A172 (cell line): Measurements from ENCODE around the gene DENND10. TPM values are rescaled to one million over a fixed set of nuclear protein-coding genes. Genes with fewer than 3 reads are reported as not detected.
A peak's percentile ranks its signal among the peaks of the same experiment; 100 is the strongest.
"Not testable (repeated sequence)": the region's sequence is repeated elsewhere in the genome, so short reads cannot be mapped to it uniquely, and the experiment has no call there.

Experiments used
- DNase-seq: peaks from one replicate; pipeline ENCODE4 v3.0.0-alpha.2; 2015; ENCODE audit warnings: low spot score
- total RNA-seq: library from RNA; depleted of rRNA; stranded (reverse); fragments of >200 nt; shearing (Covaris generic); gene quantifications from 2 replicates; pipeline ENCODE4 v1.2.3, GENCODE V29; 2014; rRNA removed

Gene DENND10
- 111 and 134 TPM in 2 replicates for total RNA-seq

- DNase-seq, result peak; percentile 53
Observed at GRCh38 chr10:119103903-119104653, at the start of gene DENND10. Gene DENND10, plus strand, starts transcription at chr10:119104113. Its CDS starts 30 bp downstream, at chr10:119104143.

- no peak for DNase-seq
Observed at GRCh38 chr10:119055472-119055871, 48.4 kb upstream of the DENND10 start.

- no peak for DNase-seq
Observed at GRCh38 chr10:119058010-119058409, 45.9 kb upstream of the DENND10 start.

- no peak for DNase-seq
Observed at GRCh38 chr10:119059557-119059956, 44.4 kb upstream of the DENND10 start.

- no peak for DNase-seq
Observed at GRCh38 chr10:119060107-119060506, 43.8 kb upstream of the DENND10 start.

- no peak for DNase-seq
Observed at GRCh38 chr10:119061352-119061751, 42.6 kb upstream of the DENND10 start.

GRCh38 chr10:119061926-119062325, 42.0 kb upstream of the DENND10 start:
- no peak for DNase-seq

GRCh38 chr10:119070395-119071165, 33.3 kb upstream of the DENND10 start:
- DNase-seq, result no peak

GRCh38 chr10:119073584-119073983, 30.3 kb upstream of the DENND10 start:
- no peak for DNase-seq

GRCh38 chr10:119078422-119079179, 25.3 kb upstream of the DENND10 start:
- no peak for DNase-seq

GRCh38 chr10:119079599-119080520, 24.1 kb upstream of the DENND10 start:
- peak; percentile 57 for DNase-seq

GRCh38 chr10:119080521-119081259, 23.2 kb upstream of the DENND10 start, which contains the start of gene EIF3A:
Gene EIF3A, minus strand, starts transcription at chr10:119080817. Its CDS starts 141 bp downstream, at chr10:119080676.
- DNase-seq, result peak; percentile 82

- no peak for DNase-seq
Observed at GRCh38 chr10:119084896-119085295, 19.0 kb upstream of the DENND10 start.

- DNase-seq, result no peak
Observed at GRCh38 chr10:119087271-119087882, 16.5 kb upstream of the DENND10 start.

GRCh38 chr10:119090026-119090795, 13.7 kb upstream of the DENND10 start:
- DNase-seq, result no peak

GRCh38 chr10:119090968-119091367, 12.9 kb upstream of the DENND10 start:
- peak; percentile 95 for DNase-seq

- no peak for DNase-seq
Observed at GRCh38 chr10:119095640-119096039, 8.3 kb upstream of the DENND10 start.

- not testable (repeated sequence) for DNase-seq
Observed at GRCh38 chr10:119096641-119097415, 7.1 kb upstream of the DENND10 start.
